GM18858 (cell line): ENCODE results near the gene UBE2R2.
"Not testable (repeated sequence)": the region's sequence is repeated elsewhere in the genome, so short reads cannot be mapped to it uniquely, and the experiment has no call there.

Experiments used
- ATAC-seq: cut with Tn5 transposase; IDR thresholded peaks from one replicate; pipeline ENCODE4 v1.9.1; 2021; ENCODE audit not compliant: unreplicated experiment

Gene UBE2R2

GRCh38 chr9:33798545-33798944, 18.4 kb upstream of the UBE2R2 start:
- no peak for ATAC-seq

- no peak for ATAC-seq
Observed at GRCh38 chr9:33799928-33800704, 16.8 kb upstream of the UBE2R2 start.

GRCh38 chr9:33800886-33801285, 16.1 kb upstream of the UBE2R2 start:
- no peak for ATAC-seq

GRCh38 chr9:33801943-33802500, 14.9 kb upstream of the UBE2R2 start:
- not testable (repeated sequence) for ATAC-seq

GRCh38 chr9:33804196-33804595, 12.8 kb upstream of the UBE2R2 start:
- not testable (repeated sequence) for ATAC-seq

GRCh38 chr9:33807156-33807555, 9.8 kb upstream of the UBE2R2 start:
- not testable (repeated sequence) for ATAC-seq

GRCh38 chr9:33808979-33809322, 8.0 kb upstream of the UBE2R2 start:
- not testable (repeated sequence) for ATAC-seq

GRCh38 chr9:33809506-33809905, 7.5 kb upstream of the UBE2R2 start:
- ATAC-seq: no peak

GRCh38 chr9:33813712-33814641, 3.0 kb upstream of the UBE2R2 start:
- no peak for ATAC-seq

- no peak for ATAC-seq
Observed at GRCh38 chr9:33815781-33816180, 1.2 kb upstream of the UBE2R2 start.

- no peak for ATAC-seq
Observed at GRCh38 chr9:33817327-33818166, 587 bp downstream of the UBE2R2 start.

- ATAC-seq: no peak
Observed at GRCh38 chr9:33818167-33818846, 1.3 kb downstream of the UBE2R2 start.

- ATAC-seq: no peak
Observed at GRCh38 chr9:33818847-33819500, 2.0 kb downstream of the UBE2R2 start.

- ATAC-seq: no peak
Observed at GRCh38 chr9:33820231-33820745, 3.3 kb downstream of the UBE2R2 start.

GRCh38 chr9:33823801-33824200, 6.8 kb downstream of the UBE2R2 start:
- no peak for ATAC-seq

GRCh38 chr9:33827285-33827684, 10.3 kb downstream of the UBE2R2 start:
- not testable (repeated sequence) for ATAC-seq

GRCh38 chr9:33829641-33830230, 12.8 kb downstream of the UBE2R2 start:
- ATAC-seq: not testable (repeated sequence)

- ATAC-seq: no peak
Observed at GRCh38 chr9:33835625-33836260, 18.8 kb downstream of the UBE2R2 start.

GRCh38 chr9:33836261-33836660, 19.3 kb downstream of the UBE2R2 start:
- not testable (repeated sequence) for ATAC-seq
